SK-N-SH treated with all-trans-retinoic acid at 6 μM for 48 hours (cell line): Measurements from ENCODE around the gene KCNJ1.

ENCODE experiments used
- ATAC-seq: fragments of 200-7000 bp; cut with Tn5 transposase; 3 replicates; pipeline ENCODE4 v1.9.1; 2020; ENCODE audit warnings: mild to moderate bottlenecking, moderate library complexity
- ARNTL ChIP-seq: fragments of 450-650 bp; formaldehyde crosslinking; IDR thresholded peaks from 2 replicates; pipeline ENCODE4 v1.5.0; 2020; ENCODE audit warnings: low read depth, mild to moderate bottlenecking, moderate library complexity, borderline replicate concordance
- CREB5 ChIP-seq: fragments of 250-450 bp; sonication (Bioruptor Pico); IDR thresholded peaks from 2 replicates; pipeline ENCODE4 v1.5.1; 2020; ENCODE audit warnings: low read depth, mild to moderate bottlenecking, moderate library complexity
- CSDC2 ChIP-seq: fragments of 250-450 bp; sonication (Bioruptor Pico); IDR thresholded peaks from 2 replicates; pipeline ENCODE4 v1.5.0; 2020; ENCODE audit warnings: mild to moderate bottlenecking, moderate library complexity
- ESRRG ChIP-seq: fragments of 250-450 bp; sonication (Bioruptor Pico); IDR thresholded peaks from 2 replicates; pipeline ENCODE4 v1.6.1; 2021; ENCODE audit warnings: mild to moderate bottlenecking
- GLIS3 ChIP-seq: fragments of 250-450 bp; sonication (Bioruptor Pico); IDR thresholded peaks from 2 replicates; pipeline ENCODE4 v1.5.0; 2020; ENCODE audit warnings: mild to moderate bottlenecking, moderate library complexity
- ISL1 ChIP-seq: fragments of 250-450 bp; sonication (Bioruptor Pico); IDR thresholded peaks from 2 replicates; pipeline ENCODE4 v2.1.2; 2022; ENCODE audit warnings: mild to moderate bottlenecking, moderate library complexity
- OSR1 ChIP-seq: fragments of 250-450 bp; sonication (Bioruptor Pico); IDR thresholded peaks from 2 replicates; pipeline ENCODE4 v1.8.0; 2022; ENCODE audit warnings: moderate library complexity, mild to moderate bottlenecking, inconsistent platforms
- PATZ1 ChIP-seq: fragments of 250-450 bp; sonication (Bioruptor Pico); IDR thresholded peaks from 2 replicates; pipeline ENCODE4 v1.8.0; 2020; ENCODE audit warnings: mild to moderate bottlenecking, moderate library complexity, borderline replicate concordance
- POU6F1 ChIP-seq: fragments of 250-450 bp; sonication (Bioruptor Pico); IDR thresholded peaks from 2 replicates; pipeline ENCODE4 v1.8.0; 2021; ENCODE audit warnings: low read depth, mild to moderate bottlenecking, moderate library complexity, borderline replicate concordance
- PPARA ChIP-seq: fragments of 250-450 bp; sonication (Bioruptor Pico); IDR thresholded peaks from 2 replicates; pipeline ENCODE4 v1.5.0; 2020; ENCODE audit warnings: mild to moderate bottlenecking, borderline replicate concordance
- RARB ChIP-seq: fragments of 250-450 bp; sonication (Bioruptor Pico); IDR thresholded peaks from 2 replicates; pipeline ENCODE4 v1.8.0; 2021; ENCODE audit warnings: mild to moderate bottlenecking, moderate library complexity
- SNAI2 ChIP-seq: fragments of 250-450 bp; sonication (Bioruptor Pico); IDR thresholded peaks from 2 replicates; pipeline ENCODE4 v1.5.0; 2020; ENCODE audit warnings: mild to moderate bottlenecking, moderate library complexity
- TCF4 ChIP-seq: fragments of 250-450 bp; sonication (Bioruptor Pico); IDR thresholded peaks from 2 replicates; pipeline ENCODE4 v1.8.0; 2021; ENCODE audit warnings: mild to moderate bottlenecking, moderate library complexity, borderline replicate concordance
- TOX ChIP-seq: fragments of 250-450 bp; sonication (Bioruptor Pico); IDR thresholded peaks from 2 replicates; pipeline ENCODE4 v1.8.0; 2021; ENCODE audit warnings: mild to moderate bottlenecking, moderate library complexity, borderline replicate concordance
- TSHZ2 ChIP-seq: fragments of 250-450 bp; sonication (Bioruptor Pico); IDR thresholded peaks from 2 replicates; pipeline ENCODE4 v1.5.0; 2020; ENCODE audit warnings: mild to moderate bottlenecking, moderate library complexity
- ZC3H10 ChIP-seq: fragments of 250-450 bp; sonication (Bioruptor Pico); IDR thresholded peaks from 2 replicates; pipeline ENCODE4 v1.5.1; 2021; ENCODE audit warnings: mild to moderate bottlenecking, moderate library complexity
- ZFP3 ChIP-seq: fragments of 250-450 bp; sonication (Bioruptor Pico); IDR thresholded peaks from 2 replicates; pipeline ENCODE4 v1.5.0; 2020; ENCODE audit warnings: mild to moderate bottlenecking, moderate library complexity
- ZFP30 ChIP-seq: fragments of 450-650 bp; formaldehyde crosslinking; IDR thresholded peaks from 2 replicates; pipeline ENCODE4 v1.5.0; 2022; ENCODE audit warnings: mild to moderate bottlenecking, moderate library complexity
- ZNF70 ChIP-seq: fragments of 450-650 bp; formaldehyde crosslinking; IDR thresholded peaks from 2 replicates; pipeline ENCODE4 v1.5.0; 2020; ENCODE audit warnings: mild to moderate bottlenecking, moderate library complexity
- ZNF8 ChIP-seq: fragments of 450-650 bp; formaldehyde crosslinking; IDR thresholded peaks from 2 replicates; pipeline ENCODE4 v1.5.0; 2020; ENCODE audit warnings: mild to moderate bottlenecking, moderate library complexity

KCNJ1 gene

GRCh38 chr11:128905345-128906184, 38.5 kb upstream of the KCNJ1 start:
- ATAC-seq, result peak; percentile 77
- TF ChIP-seq ZNF8 (CRISPR knock-in tag) (no peak), CREB5 (CRISPR knock-in tag) (no peak), ARNTL (CRISPR knock-in tag) (no peak), TCF4 (CRISPR knock-in tag) (no peak), PATZ1 (no peak), ZFP30 (CRISPR knock-in tag) (no peak), RARB (CRISPR knock-in tag) (no peak), ZC3H10 (no peak), OSR1 (CRISPR knock-in tag) (no peak), POU6F1 (CRISPR knock-in tag) (no peak), TSHZ2 (CRISPR knock-in tag) (no peak), ISL1 (CRISPR knock-in tag) (no peak)

- ATAC-seq, result peak; percentile 51
- no peak for TF ChIP-seq ZFP30 (CRISPR knock-in tag)
- no peak for TF ChIP-seq TOX (CRISPR knock-in tag)
- TF ChIP-seq CSDC2 (CRISPR knock-in tag), result no peak
- no peak for TF ChIP-seq TCF4 (CRISPR knock-in tag)
- TF ChIP-seq ESRRG, result no peak
- no peak for TF ChIP-seq ISL1 (CRISPR knock-in tag)
- TF ChIP-seq ZFP3 (CRISPR knock-in tag), result no peak
- TF ChIP-seq RARB (CRISPR knock-in tag), result no peak
- TF ChIP-seq PPARA (CRISPR knock-in tag), result no peak
- no peak for TF ChIP-seq ARNTL (CRISPR knock-in tag)
These were observed 37.7 kb upstream of the KCNJ1 start for GRCh38 chr11:128904656-128905344.

- no peak for TF ChIP-seq POU6F1 (CRISPR knock-in tag)
- no peak for TF ChIP-seq RARB (CRISPR knock-in tag)
- TF ChIP-seq SNAI2, result no peak
- TF ChIP-seq ISL1 (CRISPR knock-in tag), result no peak
- TF ChIP-seq TCF4 (CRISPR knock-in tag), result no peak
- TF ChIP-seq CREB5 (CRISPR knock-in tag), result no peak
- TF ChIP-seq TOX (CRISPR knock-in tag), result no peak
- TF ChIP-seq PPARA (CRISPR knock-in tag), result no peak
- TF ChIP-seq TSHZ2 (CRISPR knock-in tag), result no peak
- TF ChIP-seq ZFP30 (CRISPR knock-in tag), result no peak
- no peak for TF ChIP-seq OSR1 (CRISPR knock-in tag)
- no peak for TF ChIP-seq ARNTL (CRISPR knock-in tag)
- TF ChIP-seq GLIS3 (CRISPR knock-in tag), result no peak
- no peak for TF ChIP-seq ZNF70 (CRISPR knock-in tag)
- TF ChIP-seq ESRRG, result no peak
- no peak for TF ChIP-seq ZFP3 (CRISPR knock-in tag)
These were observed 37.2 kb upstream of the KCNJ1 start for GRCh38 chr11:128904303-128904655.

More at GRCh38 chr11:128904303-128904655, 37.2 kb upstream of the KCNJ1 start:
- no peak for ATAC-seq
